Measurements from ENCODE around the gene SLC25A31.

GRCh38 chr4:127793528-127793927, 63.3 kb downstream of the SLC25A31 start:
- TF ChIP-seq CTCF (optimal IDR thresholded peaks at IDR 0.05 in 1 of 3, IDR thresholded peaks at IDR 0.05 in 1 of 3, conservative IDR thresholded peaks at IDR 0.05 in 1 of 3; ENCODE audit: extremely low read depth in 1 of 3, insufficient read depth in 2 of 3, low read length in 3 of 3) (no peak), EZH2 (IDR thresholded peaks at IDR 0.05; ENCODE audit: low read length) (no peak)

Measured in keratinocyte (primary cell).